ENCODE results near the gene CCDC93. TPM values are rescaled to one million over a fixed set of nuclear protein-coding genes. Genes with fewer than 3 reads are reported as not detected.
A peak's percentile ranks its signal among the peaks of the same experiment; 100 is the strongest.

The CCDC93 gene, protein sequence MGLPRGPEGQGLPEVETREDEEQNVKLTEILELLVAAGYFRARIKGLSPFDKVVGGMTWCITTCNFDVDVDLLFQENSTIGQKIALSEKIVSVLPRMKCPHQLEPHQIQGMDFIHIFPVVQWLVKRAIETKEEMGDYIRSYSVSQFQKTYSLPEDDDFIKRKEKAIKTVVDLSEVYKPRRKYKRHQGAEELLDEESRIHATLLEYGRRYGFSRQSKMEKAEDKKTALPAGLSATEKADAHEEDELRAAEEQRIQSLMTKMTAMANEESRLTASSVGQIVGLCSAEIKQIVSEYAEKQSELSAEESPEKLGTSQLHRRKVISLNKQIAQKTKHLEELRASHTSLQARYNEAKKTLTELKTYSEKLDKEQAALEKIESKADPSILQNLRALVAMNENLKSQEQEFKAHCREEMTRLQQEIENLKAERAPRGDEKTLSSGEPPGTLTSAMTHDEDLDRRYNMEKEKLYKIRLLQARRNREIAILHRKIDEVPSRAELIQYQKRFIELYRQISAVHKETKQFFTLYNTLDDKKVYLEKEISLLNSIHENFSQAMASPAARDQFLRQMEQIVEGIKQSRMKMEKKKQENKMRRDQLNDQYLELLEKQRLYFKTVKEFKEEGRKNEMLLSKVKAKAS
- polyA plus RNA-seq (ENCODE audit: insufficient read length in 4 of 4): 10 to 100 TPM; 37.1 to 58.1 (median 42.7) TPM

GRCh38 chr2:118013724-118014491 lies at the start of gene CCDC93:
CCDC93 (minus strand) TSS chr2:118014070; CDS start chr2:118013995, 75 bp downstream.
- peak; percentile 66 to 71 (median 70) for DNase-seq (ENCODE audit: low read depth in 4 of 4, low spot score in 3 of 4)

GRCh38 chr2:118062669-118063068 lies 48.8 kb upstream of the CCDC93 start:
- no peak for DNase-seq (ENCODE audit: low read depth in 4 of 4, low spot score in 3 of 4)

DNA sequence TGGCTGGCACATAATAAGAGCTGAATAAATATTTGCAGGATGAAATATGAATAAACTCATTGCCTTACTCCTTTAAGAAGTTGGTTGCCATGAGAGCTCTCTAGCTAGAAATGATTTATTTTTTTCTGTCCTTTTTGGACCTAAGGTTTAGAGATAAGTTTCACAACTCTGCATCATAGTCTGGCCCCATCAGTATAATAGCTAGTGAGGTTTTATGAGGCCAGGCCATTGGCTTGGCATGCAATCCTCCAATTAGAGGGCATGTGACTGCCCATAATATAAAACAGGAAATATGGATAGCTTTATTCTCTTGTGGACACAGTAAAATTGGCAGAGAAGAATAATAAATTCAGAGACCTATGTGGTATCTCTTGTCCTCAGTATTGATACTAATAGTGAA lies 48.2 kb upstream of the CCDC93 start:
- DNase-seq (ENCODE audit: low read depth in 4 of 4, low spot score in 3 of 4): no peak

DNA sequence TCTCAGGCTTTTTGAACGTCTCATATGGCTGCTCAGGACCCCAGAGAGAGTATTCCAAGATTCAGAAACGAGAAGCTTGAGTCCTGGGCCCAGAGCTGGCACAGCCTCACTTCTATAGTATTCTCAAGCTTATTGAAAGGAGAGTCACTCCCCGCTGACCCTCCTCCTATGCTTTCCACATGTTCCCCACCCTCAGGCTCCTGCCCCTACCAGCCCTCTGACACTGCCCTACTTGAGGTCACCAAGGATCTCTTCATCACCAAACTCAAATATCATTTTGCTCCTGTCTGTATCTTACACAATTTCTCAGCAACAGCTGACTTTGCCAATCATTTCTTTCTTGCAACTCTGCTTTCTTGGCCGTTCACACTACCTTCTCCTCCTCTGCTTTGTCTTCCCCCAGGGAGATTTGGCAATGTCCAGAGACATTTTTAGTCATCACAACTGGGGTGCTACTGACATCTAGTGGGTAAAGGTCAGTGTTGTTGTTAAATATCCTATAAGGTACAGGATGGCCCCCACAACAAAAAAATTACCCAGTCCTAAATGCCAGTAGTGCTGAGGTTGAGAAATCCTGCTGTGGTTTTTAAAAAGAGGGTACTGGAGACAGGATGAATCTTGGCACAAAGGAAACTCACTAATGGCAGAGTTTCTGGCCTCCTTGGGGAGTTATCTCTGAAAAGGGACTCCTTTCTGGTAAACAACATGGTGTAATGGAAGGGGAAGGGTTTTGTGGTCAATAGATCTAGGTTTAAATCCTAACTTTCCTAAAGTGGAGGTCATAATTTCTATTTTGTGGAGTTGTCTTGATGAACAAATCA lies 47.5 kb upstream of the CCDC93 start:
- no peak for DNase-seq (ENCODE audit: low read depth in 4 of 4, low spot score in 3 of 4)

DNA sequence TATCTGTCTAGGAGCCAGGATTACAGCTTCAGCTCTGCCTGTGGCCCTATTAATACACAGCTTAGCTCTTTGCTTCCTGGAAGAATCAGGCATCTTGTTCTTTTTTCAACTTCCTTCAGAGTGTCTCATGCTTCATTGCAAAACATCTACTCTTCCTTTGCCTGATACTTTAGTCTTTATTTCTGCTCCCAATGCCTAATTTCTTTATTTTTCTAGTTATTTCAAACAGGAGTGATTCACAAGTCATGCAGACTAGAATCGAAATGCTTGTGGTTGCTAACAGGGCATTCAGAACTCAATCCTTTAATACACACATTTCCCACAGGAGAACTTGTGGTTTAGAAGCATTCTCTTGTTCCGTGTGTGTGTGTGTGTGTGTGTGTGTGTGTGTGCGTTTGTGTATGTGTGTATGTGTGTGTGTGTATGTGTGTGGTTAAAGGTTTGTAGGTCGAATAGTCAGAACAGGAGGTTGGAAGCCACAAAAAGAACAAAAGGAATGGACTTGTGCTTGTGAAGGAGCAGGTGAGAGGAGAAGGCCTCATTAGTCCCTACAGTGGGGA lies 46.1 kb upstream of the CCDC93 start:
- DNase-seq (ENCODE audit: low read depth in 4 of 4, low spot score in 3 of 4): no peak

GRCh38 chr2:118058951-118059350 lies 45.1 kb upstream of the CCDC93 start:
- no peak for DNase-seq (ENCODE audit: low read depth in 4 of 4, low spot score in 3 of 4)

GRCh38 chr2:118056801-118057200 lies 42.9 kb upstream of the CCDC93 start:
- no peak for DNase-seq (ENCODE audit: low read depth in 4 of 4, low spot score in 3 of 4)

DNA sequence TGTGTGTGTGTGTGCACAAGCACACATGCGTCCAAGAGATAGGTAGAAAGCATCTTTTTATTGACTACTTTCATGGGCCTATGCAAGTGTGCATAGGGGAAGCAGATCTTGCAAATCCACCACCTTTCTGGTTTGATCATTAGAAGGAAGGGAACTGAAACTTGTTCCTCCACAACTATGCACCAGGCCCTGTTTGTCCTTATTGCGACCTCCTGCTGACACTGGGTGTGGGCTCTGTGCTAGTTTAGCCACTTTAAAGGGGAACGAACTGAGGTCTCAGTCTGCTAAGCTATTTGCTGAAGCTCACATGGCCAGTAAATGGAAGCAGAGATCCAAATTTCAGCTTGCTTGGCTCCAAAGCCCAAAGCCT lies 42.3 kb upstream of the CCDC93 start:
- DNase-seq (ENCODE audit: low read depth in 4 of 4, low spot score in 3 of 4): no peak

GRCh38 chr2:118055512-118056164 lies 41.8 kb upstream of the CCDC93 start:
- DNase-seq (ENCODE audit: low read depth in 4 of 4, low spot score in 3 of 4): no peak

- no peak for DNase-seq (ENCODE audit: low read depth in 4 of 4, low spot score in 3 of 4)
Measured at GRCh38 chr2:118054213-118055008, 40.5 kb upstream of the CCDC93 start.

DNA sequence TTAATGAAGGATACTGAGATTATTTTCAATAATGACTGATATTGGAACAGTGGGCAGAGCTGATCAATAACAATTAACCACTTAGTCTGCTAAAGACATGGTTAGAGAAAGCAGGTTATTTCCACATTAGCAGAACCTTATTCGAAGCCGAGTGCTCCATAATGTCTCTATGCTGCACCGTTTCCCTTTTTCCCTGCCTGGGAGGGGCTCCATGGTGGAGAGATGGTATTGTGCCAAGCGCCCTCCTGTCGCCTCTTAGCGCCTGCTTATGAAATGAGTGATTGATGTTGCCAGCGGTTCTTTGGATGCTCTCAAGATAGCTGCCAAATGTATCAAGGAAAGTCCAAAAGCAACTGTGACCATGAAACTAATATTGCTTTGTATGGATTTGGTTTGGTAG lies 39.8 kb upstream of the CCDC93 start:
- no peak for DNase-seq (ENCODE audit: low read depth in 4 of 4, low spot score in 3 of 4)

- DNase-seq (ENCODE audit: low read depth in 4 of 4, low spot score in 3 of 4): no peak
Measured at GRCh38 chr2:118052474-118052873, 38.6 kb upstream of the CCDC93 start.

GRCh38 chr2:118051826-118052358 lies 38.0 kb upstream of the CCDC93 start:
- DNase-seq (ENCODE audit: low read depth in 4 of 4, low spot score in 3 of 4): no peak

DNA sequence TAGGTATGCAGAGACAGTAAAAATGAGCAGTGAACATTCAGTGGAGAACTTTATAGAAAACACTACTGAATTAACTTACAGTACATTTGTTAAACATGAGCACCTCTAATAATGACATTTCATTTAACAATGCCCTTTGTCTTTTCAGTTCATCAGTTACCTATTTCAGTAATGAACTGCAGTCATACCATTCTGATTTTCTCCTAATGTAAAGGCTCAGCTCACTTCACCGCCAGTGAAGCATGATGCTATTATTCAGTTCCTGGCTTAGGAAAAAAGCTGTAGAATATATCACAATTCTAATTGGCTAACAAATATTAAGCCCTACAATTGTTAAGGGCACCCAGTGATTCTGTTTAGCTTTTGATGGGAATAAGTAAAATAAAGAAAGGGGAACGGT lies 37.1 kb upstream of the CCDC93 start:
- DNase-seq (ENCODE audit: low read depth in 4 of 4, low spot score in 3 of 4): no peak

DNA sequence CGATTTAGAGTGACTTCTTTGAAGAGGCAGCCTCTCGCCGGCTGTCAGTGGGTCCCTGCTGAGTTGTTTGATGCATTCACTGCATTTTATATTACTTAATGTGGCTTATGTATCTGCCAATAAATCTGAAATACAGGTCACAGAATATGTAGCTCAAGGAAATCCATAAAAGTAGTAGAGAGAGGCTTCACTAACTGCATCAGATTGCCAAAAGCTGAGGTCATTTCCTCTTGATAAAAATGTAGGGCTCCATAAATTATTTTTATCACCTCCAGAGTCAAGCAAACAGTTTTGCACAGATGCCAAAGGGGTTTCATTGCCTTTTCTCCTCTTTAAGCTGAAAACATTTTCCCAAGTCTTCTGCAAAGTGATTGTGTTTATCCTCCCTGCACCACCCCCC lies 36.5 kb upstream of the CCDC93 start:
- DNase-seq (ENCODE audit: low read depth in 4 of 4, low spot score in 3 of 4): peak in 1 of 4 donors; percentile 20

DNA sequence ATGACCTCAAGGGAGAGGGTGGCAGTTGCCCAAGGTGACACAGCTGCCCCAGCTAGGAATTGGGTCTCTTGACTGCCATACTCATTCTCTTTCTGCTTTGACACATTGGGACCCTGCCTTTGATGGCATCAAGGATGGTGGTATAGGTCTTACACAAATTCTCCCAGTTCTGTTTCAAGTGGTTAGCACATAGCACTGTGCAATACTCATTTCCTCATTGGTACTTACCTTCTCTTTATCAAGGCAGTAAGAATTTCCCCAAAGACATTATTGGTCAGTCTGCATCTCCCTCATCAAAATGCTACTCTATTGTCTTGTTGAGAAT lies 35.9 kb upstream of the CCDC93 start:
- DNase-seq (ENCODE audit: low read depth in 4 of 4, low spot score in 3 of 4): no peak

- DNase-seq (ENCODE audit: low read depth in 4 of 4, low spot score in 3 of 4): no peak
Measured at GRCh38 chr2:118049140-118049815, 35.4 kb upstream of the CCDC93 start.

DNA sequence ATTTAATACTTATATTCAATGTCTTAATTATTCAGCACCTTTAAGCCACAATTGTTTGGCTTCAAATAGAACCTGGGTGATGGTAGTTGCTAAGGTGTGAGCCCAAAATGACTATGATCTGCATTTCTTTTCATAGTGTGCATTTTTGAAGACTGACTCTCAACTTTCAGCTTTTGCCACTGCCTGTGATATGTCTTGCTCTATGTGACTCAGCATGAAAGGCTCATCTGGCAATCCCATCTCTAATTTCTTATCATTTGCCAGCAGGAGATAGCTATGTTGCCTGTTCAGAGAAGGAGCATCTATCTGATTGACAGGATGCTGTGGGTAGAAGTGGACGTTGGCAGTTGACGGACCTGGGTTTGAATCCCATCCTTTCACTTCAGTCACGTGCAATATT lies 34.5 kb upstream of the CCDC93 start:
- DNase-seq (ENCODE audit: low read depth in 4 of 4, low spot score in 3 of 4): no peak

Measured in left renal pelvis (tissue), 4 donors.